IMR-90 (cell line): Measurements from ENCODE around the gene GARS1. TPM values are rescaled to one million over a fixed set of nuclear protein-coding genes. Genes with fewer than 3 reads are reported as not detected.

Experiments
- ATAC-seq: fragments of 200-7000 bp; cut with Tn5 transposase; 2 replicates; pipeline ENCODE4 v1.9.1; 2020; ENCODE audit warnings: low read depth, mild to moderate bottlenecking, moderate library complexity
- BruUV-seq: library from RNA; stranded (reverse); fragments of 400-500 nt; replicated peaks from 2 replicates; lab custom pipeline; 2021; lab: Mats Ljungman, UMichigan
- CTCF ChIA-PET: fragments of 300-600 bp; formaldehyde crosslinking; extraction: SDS; loops from one replicate; lab custom pipeline; 2021; ENCODE audit warnings: antibody characterized with exemption; lab: Yijun Ruan, JAX
- POLR2A ChIA-PET: fragments of 300-600 bp; sonication (Branson Sonifier 250); formaldehyde crosslinking; loops from one replicate; lab custom pipeline; 2022; ENCODE audit warnings: antibody characterized with exemption; ENCODE audit not compliant: unreplicated experiment; lab: Charles Lee
- DNase-seq: peaks from one replicate; pipeline ENCODE4 v3.0.0; 2013
- H2AFZ ChIP-seq: replicated peaks from 2 replicates; pipeline ENCODE3; 2013; ENCODE audit warnings: low read length, mild to moderate bottlenecking; ENCODE audit not compliant: poor library complexity
- H2AK5ac ChIP-seq: 2 replicates; pipeline ENCODE4 v1.6.1; 2013; ENCODE audit warnings: low read depth, low read length, inconsistent platforms
- H2AK9ac ChIP-seq: replicated peaks from 2 replicates; pipeline ENCODE3; 2013; ENCODE audit warnings: mild to moderate bottlenecking, low read depth, low read length, moderate library complexity; ENCODE audit not compliant: poor library complexity
- H2BK120ac ChIP-seq: 2 replicates; pipeline ENCODE4 v1.6.1; 2013; ENCODE audit warnings: low read depth, low read length, inconsistent platforms
- H2BK15ac ChIP-seq: 3 replicates; pipeline ENCODE4 v1.6.1; 2013; ENCODE audit warnings: low read depth, low read length, inconsistent platforms
- H2BK20ac ChIP-seq: 2 replicates; pipeline ENCODE4 v1.6.1; 2013; ENCODE audit warnings: low read depth, mild to moderate bottlenecking, inconsistent platforms, low read length, moderate library complexity
- H2BK5ac ChIP-seq: 2 replicates; pipeline ENCODE4 v1.6.1; 2013; ENCODE audit warnings: mild to moderate bottlenecking, low read depth, low read length, inconsistent platforms; ENCODE audit not compliant: poor library complexity, severe bottlenecking
- H3K14ac ChIP-seq: replicated peaks from 2 replicates; pipeline ENCODE4 v1.6.1; 2013; ENCODE audit warnings: low read depth, low read length, inconsistent platforms
- H3K18ac ChIP-seq: 2 replicates; pipeline ENCODE4 v1.6.1; 2013; ENCODE audit warnings: low read depth, low read length, control low read depth
- H3K23ac ChIP-seq: 2 replicates; pipeline ENCODE4 v1.6.1; 2013; ENCODE audit warnings: low read depth, low read length, inconsistent platforms
- H3K27ac ChIP-seq: 2 replicates; pipeline ENCODE4 v1.5.1; 2013; ENCODE audit warnings: mild to moderate bottlenecking, control low read depth, low read length; ENCODE audit not compliant: insufficient read depth
- H3K27me3 ChIP-seq: 2 replicates; pipeline ENCODE4 v1.6.1; 2013; ENCODE audit warnings: low read length; ENCODE audit not compliant: control insufficient read depth, insufficient read depth
- H3K36me3 ChIP-seq: 2 replicates; pipeline ENCODE4 v1.6.1; 2013; ENCODE audit warnings: low read length, mixed read lengths; ENCODE audit not compliant: control insufficient read depth, insufficient read depth
- H3K4ac ChIP-seq: 2 replicates; pipeline ENCODE4 v1.6.1; 2013; ENCODE audit warnings: low read depth, low read length, inconsistent platforms
- H3K4me1 ChIP-seq: 2 replicates; pipeline ENCODE4 v1.6.1; 2013; ENCODE audit warnings: low read length, mixed read lengths; ENCODE audit not compliant: control insufficient read depth, insufficient read depth
- H3K4me2 ChIP-seq: 2 replicates; pipeline ENCODE4 v1.6.1; 2013; ENCODE audit warnings: low read depth, mild to moderate bottlenecking, control low read depth, low read length, moderate library complexity
- H3K4me3 ChIP-seq: 2 replicates; pipeline ENCODE4 v1.5.1; 2013; ENCODE audit warnings: low read depth, mild to moderate bottlenecking, control low read depth, low read length, moderate library complexity; ENCODE audit not compliant: insufficient read depth
- H3K56ac ChIP-seq: 2 replicates; pipeline ENCODE4 v1.6.1; 2013; ENCODE audit warnings: low read length, inconsistent platforms; ENCODE audit not compliant: insufficient read depth; ENCODE audit errors: extremely low read depth
- H3K79me1 ChIP-seq, 2 experiments: 2 replicates each; pipeline ENCODE4 v1.6.1; 2013; ENCODE audit warnings: low read length in 2 of 2, inconsistent platforms in 1 of 2, low read depth in 1 of 2
- H3K9ac ChIP-seq: 2 replicates; pipeline ENCODE4 v1.6.1; 2013; ENCODE audit warnings: low read depth, low read length, control low read depth
- H3K9me1 ChIP-seq: 2 replicates; pipeline ENCODE4 v1.6.1; 2013; ENCODE audit warnings: low read length, inconsistent platforms; ENCODE audit not compliant: insufficient read depth
- H3K9me3 ChIP-seq: 2 replicates; pipeline ENCODE4 v1.6.1; 2013; ENCODE audit warnings: low read length; ENCODE audit not compliant: control insufficient read depth, insufficient read depth
- H4K20me1 ChIP-seq: 2 replicates; pipeline ENCODE4 v1.6.1; 2013; ENCODE audit warnings: low read length, inconsistent platforms; ENCODE audit not compliant: insufficient read depth
- H4K5ac ChIP-seq: 2 replicates; pipeline ENCODE4 v1.6.1; 2013; ENCODE audit warnings: mild to moderate bottlenecking, low read depth, low read length, control low read depth
- H4K8ac ChIP-seq, 2 experiments: 2 replicates each; pipeline ENCODE4 v1.6.1; 2013; ENCODE audit warnings: low read depth in 2 of 2, low read length in 2 of 2, control low read depth in 1 of 2, inconsistent platforms in 1 of 2
- H4K91ac ChIP-seq: 2 replicates; pipeline ENCODE4 v1.6.1; 2013; ENCODE audit warnings: low read depth, low read length, inconsistent platforms; ENCODE audit not compliant: insufficient read depth
- CEBPB ChIP-seq: IDR thresholded peaks from 2 replicates; pipeline ENCODE4 v1.6.1; 2012; ENCODE audit warnings: low read depth, low read length, improper control_type of control experiment
- CHD1 ChIP-seq: IDR thresholded peaks from 2 replicates; pipeline ENCODE4 v1.6.1; 2012; ENCODE audit warnings: low read depth, low read length, improper control_type of control experiment
- NFE2L2 ChIP-seq: fragments of 150-350 bp; IDR thresholded peaks from 2 replicates; pipeline ENCODE4 v1.6.1; 2016; ENCODE audit warnings: low read depth, mild to moderate bottlenecking, low read length
- POLR2A ChIP-seq: IDR thresholded peaks from 2 replicates; pipeline ENCODE4 v1.6.1; 2012; ENCODE audit warnings: mild to moderate bottlenecking, low read depth, low read length
- SMC3 ChIP-seq: fragments of 150-350 bp; IDR thresholded peaks from 2 replicates; pipeline ENCODE4 v1.6.1; 2016; ENCODE audit warnings: low read depth, mild to moderate bottlenecking, antibody characterized with exemption, low read length, moderate library complexity
- WGBS, 2 experiments: methylation state at CpG; one replicate each; pipeline versions ENCODE4 v1.1.5 to v1.1.7; 2013; ENCODE audit warnings: missing lambda C conversion rate in 2 of 2; ENCODE audit not compliant: insufficient read length in 1 of 2; ENCODE audit errors: extremely low coverage in 2 of 2; 5-methylcytosine and 5-hydroxymethylcytosine counted together
- dilution Hi-C: fragments of 300-500 bp; cut with HindIII; formaldehyde crosslinking; loops from one replicate; pipeline ENCODE4 v1.14.3; 2018; ENCODE audit warnings: low sequenced_read_pairs; ENCODE audit not compliant: unreplicated experiment
- in situ Hi-C: fragments of 300-500 bp; cut with MboI; formaldehyde crosslinking; loops from 3 replicates; pipeline ENCODE4 v1.14.3; 2019; ENCODE audit warnings: low sequenced_read_pairs, inconsistent platforms, mixed read lengths
- intact Hi-C: fragments of 100-400 bp; cut with micrococcal nuclease; formaldehyde crosslinking; loops from 2 replicates; pipeline ENCODE4 v1.10.0; 2022
- polyA plus RNA-seq, 3 experiments: library from polyadenylated mRNA; depleted of rRNA; stranded (reverse); fragments of >200 nt; gene quantifications; 2 replicates each; pipeline ENCODE4 v1.2.3, GENCODE V29; 2012; ENCODE audit warnings: low replicate concordance in 1 of 3
- total RNA-seq: library from RNA; depleted of rRNA; stranded (reverse); fragments of >200 nt; gene quantifications from 2 replicates; pipeline ENCODE4 v1.2.3, GENCODE V29; 2012
- TF ChIP-seq, protein P1 (sequence below): fragments of 150-350 bp; IDR thresholded peaks from 2 replicates; pipeline ENCODE4 v1.6.1; 2016; ENCODE audit warnings: low read depth, mild to moderate bottlenecking, low read length, moderate library complexity, borderline replicate concordance
- TF ChIP-seq, protein P2 (sequence below): fragments of 150-350 bp; IDR thresholded peaks from 2 replicates; pipeline ENCODE4 v1.6.1; 2017; ENCODE audit warnings: mild to moderate bottlenecking, antibody characterized with exemption, low read length, low read depth
- TF ChIP-seq, protein P3 (sequence below): conservative IDR thresholded peaks from 2 replicates; pipeline ENCODE4 v1.5.1; 2012; ENCODE audit warnings: mild to moderate bottlenecking, low read depth, low read length, improper control_type of control experiment

Gene GARS1
- total and polyA plus RNA-seq, 2 of the 4 experiments (the other 2 are of a cell fraction) = 105 to 551 TPM

DNA sequence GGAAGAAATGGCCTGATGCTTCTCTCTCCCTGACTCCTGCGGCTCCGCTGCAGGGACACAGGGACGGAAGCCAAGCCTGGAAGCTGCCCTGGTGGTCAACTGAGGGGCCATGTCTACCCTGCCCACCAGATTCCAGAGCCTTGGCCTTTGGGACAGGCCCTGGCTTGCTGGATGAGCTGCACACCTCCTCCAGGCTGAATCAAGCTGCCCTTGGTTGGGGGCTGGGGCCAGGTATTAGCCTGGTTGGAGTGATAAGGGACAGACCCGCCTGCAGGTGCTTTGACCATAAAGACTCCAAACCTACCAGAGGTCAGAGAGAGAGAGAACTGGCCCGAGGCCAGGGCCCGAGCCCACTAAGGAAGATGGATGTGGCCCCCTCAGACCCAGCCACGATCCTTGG lies 57.5 kb downstream of the GARS1 start:
- no peak overlapping the region for H2AK5ac ChIP-seq
- no peak overlapping the region for H2AK9ac ChIP-seq
- no peaks in the 10 kb centered on the region for H3K79me1 ChIP-seq
- H4K5ac ChIP-seq = no peak overlapping the region
- H3K56ac ChIP-seq = no peak overlapping the region
- no peak overlapping the region for H3K27ac ChIP-seq
- no peak overlapping the region for H2AFZ ChIP-seq
- dilution Hi-C loops = no loop called here
- no peak overlapping the region for H4K8ac ChIP-seq
- DNase-seq = no peak
- no peaks in the 10 kb centered on the region for H3K4me1 ChIP-seq
- in situ Hi-C loops = no loop called here
- no peak overlapping the region for H3K18ac ChIP-seq
- no peaks in the 10 kb centered on the region for H3K36me3 ChIP-seq
- TF ChIP-seq, protein P1, sequence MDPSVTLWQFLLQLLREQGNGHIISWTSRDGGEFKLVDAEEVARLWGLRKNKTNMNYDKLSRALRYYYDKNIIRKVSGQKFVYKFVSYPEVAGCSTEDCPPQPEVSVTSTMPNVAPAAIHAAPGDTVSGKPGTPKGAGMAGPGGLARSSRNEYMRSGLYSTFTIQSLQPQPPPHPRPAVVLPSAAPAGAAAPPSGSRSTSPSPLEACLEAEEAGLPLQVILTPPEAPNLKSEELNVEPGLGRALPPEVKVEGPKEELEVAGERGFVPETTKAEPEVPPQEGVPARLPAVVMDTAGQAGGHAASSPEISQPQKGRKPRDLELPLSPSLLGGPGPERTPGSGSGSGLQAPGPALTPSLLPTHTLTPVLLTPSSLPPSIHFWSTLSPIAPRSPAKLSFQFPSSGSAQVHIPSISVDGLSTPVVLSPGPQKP = no peak
- TF ChIP-seq, protein P2, sequence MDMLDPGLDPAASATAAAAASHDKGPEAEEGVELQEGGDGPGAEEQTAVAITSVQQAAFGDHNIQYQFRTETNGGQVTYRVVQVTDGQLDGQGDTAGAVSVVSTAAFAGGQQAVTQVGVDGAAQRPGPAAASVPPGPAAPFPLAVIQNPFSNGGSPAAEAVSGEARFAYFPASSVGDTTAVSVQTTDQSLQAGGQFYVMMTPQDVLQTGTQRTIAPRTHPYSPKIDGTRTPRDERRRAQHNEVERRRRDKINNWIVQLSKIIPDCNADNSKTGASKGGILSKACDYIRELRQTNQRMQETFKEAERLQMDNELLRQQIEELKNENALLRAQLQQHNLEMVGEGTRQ = no peak
- TF ChIP-seq, protein P3, sequence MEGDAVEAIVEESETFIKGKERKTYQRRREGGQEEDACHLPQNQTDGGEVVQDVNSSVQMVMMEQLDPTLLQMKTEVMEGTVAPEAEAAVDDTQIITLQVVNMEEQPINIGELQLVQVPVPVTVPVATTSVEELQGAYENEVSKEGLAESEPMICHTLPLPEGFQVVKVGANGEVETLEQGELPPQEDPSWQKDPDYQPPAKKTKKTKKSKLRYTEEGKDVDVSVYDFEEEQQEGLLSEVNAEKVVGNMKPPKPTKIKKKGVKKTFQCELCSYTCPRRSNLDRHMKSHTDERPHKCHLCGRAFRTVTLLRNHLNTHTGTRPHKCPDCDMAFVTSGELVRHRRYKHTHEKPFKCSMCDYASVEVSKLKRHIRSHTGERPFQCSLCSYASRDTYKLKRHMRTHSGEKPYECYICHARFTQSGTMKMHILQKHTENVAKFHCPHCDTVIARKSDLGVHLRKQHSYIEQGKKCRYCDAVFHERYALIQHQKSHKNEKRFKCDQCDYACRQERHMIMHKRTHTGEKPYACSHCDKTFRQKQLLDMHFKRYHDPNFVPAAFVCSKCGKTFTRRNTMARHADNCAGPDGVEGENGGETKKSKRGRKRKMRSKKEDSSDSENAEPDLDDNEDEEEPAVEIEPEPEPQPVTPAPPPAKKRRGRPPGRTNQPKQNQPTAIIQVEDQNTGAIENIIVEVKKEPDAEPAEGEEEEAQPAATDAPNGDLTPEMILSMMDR = no peak
- TF ChIP-seq SMC3 = no peak
- TF ChIP-seq CEBPB = no peak
- TF ChIP-seq NFE2L2 = no peak
- no peak for TF ChIP-seq POLR2A
- TF ChIP-seq CHD1 = no peak
- intact Hi-C loops = no loop called here
- H4K20me1 ChIP-seq = no peaks in the 10 kb centered on the region
- no peaks in the 10 kb centered on the region for H3K9me3 ChIP-seq
- H2BK120ac ChIP-seq = no peak overlapping the region
- no TSS peak for BruUV-seq
- WGBS, 2 experiments = no CpG with 5 or more reads among the region's 7 CpGs
- no peak overlapping the region for H2BK20ac ChIP-seq
- no peak overlapping the region for H3K14ac ChIP-seq
- H2BK5ac ChIP-seq = no peak overlapping the region
- ChIA-PET POLR2A (no interaction called here), CTCF (no interaction called here)
- H3K4me3 ChIP-seq = no peak overlapping the region
- H3K4ac ChIP-seq = no peak overlapping the region
- H3K23ac ChIP-seq = no peak overlapping the region
- H3K4me2 ChIP-seq = no peak overlapping the region
- no peak for ATAC-seq
- no peak overlapping the region for H2BK15ac ChIP-seq
- no peak overlapping the region for H4K91ac ChIP-seq
- H3K27me3 ChIP-seq = peaks cover under 1% of the 10 kb centered on the region; the same call in 1 of the 2 replicates
- no peaks in the 10 kb centered on the region for H3K9me1 ChIP-seq
- no peak overlapping the region for H3K9ac ChIP-seq
